ENCODE data around the gene SOCS3.

The SOCS3 gene

DNA sequence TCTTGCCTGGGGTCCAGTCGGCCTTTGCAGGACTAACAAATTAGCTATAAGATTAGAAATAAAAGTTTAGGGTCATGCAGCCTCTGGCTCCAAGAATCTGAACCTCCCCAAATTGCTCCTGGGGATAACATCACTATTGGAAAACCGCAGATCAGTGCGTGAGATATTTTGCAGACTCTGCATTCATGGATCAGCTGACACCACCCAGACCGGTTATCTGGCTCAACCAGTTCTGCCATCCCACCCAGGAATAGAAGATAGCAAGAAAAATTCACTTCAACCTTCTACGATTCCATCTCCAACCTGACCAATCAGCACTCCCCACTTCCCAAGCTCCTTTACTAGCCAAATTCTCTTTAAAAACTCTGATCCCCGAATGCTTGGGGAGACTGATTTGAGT, 14.3 kb upstream of the SOCS3 start:
- Histone ChIP-seq H3K4me2 (ENCODE audit: low read length) (no peak overlapping the region), H3K4me3 (ENCODE audit: low read depth, low read length, poor library complexity, severe bottlenecking) (no peak overlapping the region), H3K9me2 (ENCODE audit: low read depth, low read length) (no peaks in the 10 kb centered on the region), H3K36me3 (ENCODE audit: insufficient read depth, low read length) (0 out of 2 replicates have a peak, but pooled peaks cover 3% of the 10 kb centered on the region), H4K20me1 (ENCODE audit: insufficient read depth, low read length) (no peaks in the 10 kb centered on the region), H3K27ac (ENCODE audit: low read depth, low read length, poor library complexity, severe bottlenecking) (no peak overlapping the region), H2AFZ (ENCODE audit: low read length) (no peak overlapping the region), H3K9me3 (ENCODE audit: low read length) (no peaks in the 10 kb centered on the region), H3K79me2 (ENCODE audit: insufficient read depth, low read length) (peaks cover 4% of the 10 kb centered on the region), H3K9ac (ENCODE audit: low read length) (no peak overlapping the region), H3F3A (ENCODE audit: insufficient read depth, low read length) (no peaks in the 10 kb centered on the region), H3K27me3 (ENCODE audit: insufficient read depth, low read length) (peaks cover 12% of the 10 kb centered on the region), H3K4me1 (ENCODE audit: insufficient read depth, low read length, severe bottlenecking) (peaks cover 13% of the 10 kb centered on the region)
- no peak for TF ChIP-seq EZH2 (IDR thresholded peaks at IDR 0.05; ENCODE audit: borderline replicate concordance, low read length)
- TF ChIP-seq, protein P1, sequence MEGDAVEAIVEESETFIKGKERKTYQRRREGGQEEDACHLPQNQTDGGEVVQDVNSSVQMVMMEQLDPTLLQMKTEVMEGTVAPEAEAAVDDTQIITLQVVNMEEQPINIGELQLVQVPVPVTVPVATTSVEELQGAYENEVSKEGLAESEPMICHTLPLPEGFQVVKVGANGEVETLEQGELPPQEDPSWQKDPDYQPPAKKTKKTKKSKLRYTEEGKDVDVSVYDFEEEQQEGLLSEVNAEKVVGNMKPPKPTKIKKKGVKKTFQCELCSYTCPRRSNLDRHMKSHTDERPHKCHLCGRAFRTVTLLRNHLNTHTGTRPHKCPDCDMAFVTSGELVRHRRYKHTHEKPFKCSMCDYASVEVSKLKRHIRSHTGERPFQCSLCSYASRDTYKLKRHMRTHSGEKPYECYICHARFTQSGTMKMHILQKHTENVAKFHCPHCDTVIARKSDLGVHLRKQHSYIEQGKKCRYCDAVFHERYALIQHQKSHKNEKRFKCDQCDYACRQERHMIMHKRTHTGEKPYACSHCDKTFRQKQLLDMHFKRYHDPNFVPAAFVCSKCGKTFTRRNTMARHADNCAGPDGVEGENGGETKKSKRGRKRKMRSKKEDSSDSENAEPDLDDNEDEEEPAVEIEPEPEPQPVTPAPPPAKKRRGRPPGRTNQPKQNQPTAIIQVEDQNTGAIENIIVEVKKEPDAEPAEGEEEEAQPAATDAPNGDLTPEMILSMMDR (IDR thresholded peaks at IDR 0.05; ENCODE audit: low read length) = no peak

DNA sequence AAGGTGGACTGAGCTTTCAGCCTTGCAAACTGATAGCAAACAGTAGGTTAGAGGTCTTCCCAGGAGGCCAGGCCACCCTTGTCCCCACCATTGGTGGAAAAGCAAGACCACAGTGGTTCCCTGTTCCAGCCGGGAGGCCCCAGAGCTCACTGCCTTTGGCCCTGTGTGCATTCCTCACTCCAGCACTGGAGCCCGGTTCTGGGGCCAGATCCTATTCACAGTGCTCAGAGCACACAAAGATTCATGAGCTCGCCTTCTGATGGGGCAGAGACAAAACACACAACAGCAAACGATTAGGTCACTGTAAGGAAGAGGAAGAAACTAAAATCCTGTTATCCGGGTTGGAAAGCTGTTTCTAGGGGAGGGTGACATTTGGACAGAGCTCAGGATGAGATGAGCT, 13.0 kb upstream of the SOCS3 start:
- Histone ChIP-seq H3K4me1 (ENCODE audit: insufficient read depth, low read length, severe bottlenecking) (peaks cover 6% of the 10 kb centered on the region), H4K20me1 (ENCODE audit: insufficient read depth, low read length) (no peaks in the 10 kb centered on the region), H3K4me3 (ENCODE audit: low read depth, low read length, poor library complexity, severe bottlenecking) (no peak overlapping the region), H3F3A (ENCODE audit: insufficient read depth, low read length) (no peaks in the 10 kb centered on the region), H3K9ac (ENCODE audit: low read length) (no peak overlapping the region), H3K79me2 (ENCODE audit: insufficient read depth, low read length) (no peaks in the 10 kb centered on the region), H3K9me2 (ENCODE audit: low read depth, low read length) (no peaks in the 10 kb centered on the region), H3K9me3 (ENCODE audit: low read length) (no peaks in the 10 kb centered on the region), H3K36me3 (ENCODE audit: insufficient read depth, low read length) (no peaks in the 10 kb centered on the region), H2AFZ (ENCODE audit: low read length) (no peak overlapping the region), H3K4me2 (ENCODE audit: low read length) (no peak overlapping the region), H3K27me3 (ENCODE audit: insufficient read depth, low read length) (peaks cover 12% of the 10 kb centered on the region), H3K27ac (ENCODE audit: low read depth, low read length, poor library complexity, severe bottlenecking) (no peak overlapping the region)
- no peak for TF ChIP-seq EZH2 (IDR thresholded peaks at IDR 0.05; ENCODE audit: borderline replicate concordance, low read length)
- TF ChIP-seq, protein P1 (IDR thresholded peaks at IDR 0.05; ENCODE audit: low read length) = no peak

DNA sequence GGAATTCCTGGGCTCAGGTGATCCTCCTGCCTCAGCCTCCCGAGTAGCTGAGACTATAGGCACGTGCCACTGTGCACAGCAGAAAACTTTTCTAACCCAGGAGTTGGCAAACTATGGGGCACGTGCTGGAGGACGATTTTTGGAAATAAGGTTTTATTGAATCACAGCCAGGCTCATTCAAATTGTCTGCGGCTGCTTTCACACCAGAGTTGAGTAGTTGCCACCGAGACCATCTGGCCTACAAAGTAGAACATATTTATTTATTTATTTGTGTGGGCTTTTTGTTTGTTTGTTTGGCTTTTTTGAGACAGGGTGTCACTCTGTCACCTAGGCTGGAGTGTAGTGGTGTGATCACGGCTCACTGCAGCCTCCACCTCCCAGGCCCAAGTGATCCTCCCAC, 11.2 kb upstream of the SOCS3 start:
- H3K79me2 ChIP-seq (ENCODE audit: insufficient read depth, low read length) = no peaks in the 10 kb centered on the region
- no peaks in the 10 kb centered on the region for H3K4me1 ChIP-seq (ENCODE audit: insufficient read depth, low read length, severe bottlenecking)

More for the DNA sequence above, 11.2 kb upstream of the SOCS3 start:
- Histone ChIP-seq H3K9me2 (ENCODE audit: low read depth, low read length) (no peaks in the 10 kb centered on the region), H3K27me3 (ENCODE audit: insufficient read depth, low read length) (peaks cover 12% of the 10 kb centered on the region), H3K27ac (ENCODE audit: low read depth, low read length, poor library complexity, severe bottlenecking) (no peak overlapping the region), H3K9me3 (ENCODE audit: low read length) (no peaks in the 10 kb centered on the region), H3K4me2 (ENCODE audit: low read length) (no peak overlapping the region), H3K9ac (ENCODE audit: low read length) (no peak overlapping the region), H3F3A (ENCODE audit: insufficient read depth, low read length) (no peaks in the 10 kb centered on the region), H3K4me3 (ENCODE audit: low read depth, low read length, poor library complexity, severe bottlenecking) (no peak overlapping the region), H2AFZ (ENCODE audit: low read length) (no peak overlapping the region), H4K20me1 (ENCODE audit: insufficient read depth, low read length) (no peaks in the 10 kb centered on the region), H3K36me3 (ENCODE audit: insufficient read depth, low read length) (no peaks in the 10 kb centered on the region)
- TF ChIP-seq, protein P1 (IDR thresholded peaks at IDR 0.05; ENCODE audit: low read length) = no peak
- TF ChIP-seq EZH2 (IDR thresholded peaks at IDR 0.05; ENCODE audit: borderline replicate concordance, low read length) = no peak
